H9 (cell line): ENCODE measurements around the gene KIF3B. TPM values are rescaled to one million over a fixed set of nuclear protein-coding genes. Genes with fewer than 3 reads are reported as not detected.
"Not testable (repeated sequence)": the region's sequence is repeated elsewhere in the genome, so short reads cannot be mapped to it uniquely, and the experiment has no call there.

Experiments used
- DNase-seq: peaks from one replicate; pipeline ENCODE4 v3.0.0-alpha.2; 2017
- H2AFZ ChIP-seq: one replicate; pipeline ENCODE4 v1.6.1; 2013; ENCODE audit warnings: mild to moderate bottlenecking, low read length, control low read depth, moderate library complexity
- H2AK5ac ChIP-seq: 2 replicates; pipeline ENCODE4 v1.6.1; 2013; ENCODE audit warnings: low read length, control low read depth, mixed read lengths; ENCODE audit not compliant: insufficient read length
- H2BK120ac ChIP-seq: one replicate; pipeline ENCODE4 v1.6.1; 2013; ENCODE audit warnings: low read depth, mild to moderate bottlenecking, low read length, control low read depth, inconsistent platforms; ENCODE audit not compliant: poor library complexity, severe bottlenecking
- H2BK12ac ChIP-seq: 2 replicates; pipeline ENCODE4 v1.6.1; 2013; ENCODE audit warnings: low read length, control low read depth, mixed read lengths, low read depth; ENCODE audit not compliant: insufficient read length
- H2BK15ac ChIP-seq: 2 replicates; pipeline ENCODE4 v1.6.1; 2013; ENCODE audit warnings: low read depth, low read length, control low read depth
- H2BK20ac ChIP-seq: one replicate; pipeline ENCODE4 v1.6.1; 2013; ENCODE audit warnings: low read depth, mild to moderate bottlenecking, low read length, control low read depth, inconsistent platforms; ENCODE audit not compliant: poor library complexity, severe bottlenecking
- H2BK5ac ChIP-seq: 2 replicates; pipeline ENCODE4 v1.6.1; 2013; ENCODE audit warnings: low read length, control low read depth, mixed read lengths; ENCODE audit not compliant: insufficient read length
- H3K14ac ChIP-seq: 2 replicates; pipeline ENCODE4 v1.6.1; 2013; ENCODE audit warnings: low read length, control low read depth; ENCODE audit not compliant: insufficient read depth
- H3K18ac ChIP-seq: 2 replicates; pipeline ENCODE4 v1.6.1; 2013; ENCODE audit warnings: low read depth, mild to moderate bottlenecking, mixed read lengths, low read length, control low read depth; ENCODE audit not compliant: insufficient read length
- H3K23ac ChIP-seq: 2 replicates; pipeline ENCODE4 v1.6.1; 2013; ENCODE audit warnings: low read length, control low read depth, mixed read lengths, low read depth; ENCODE audit not compliant: insufficient read length
- H3K23me2 ChIP-seq: 2 replicates; pipeline ENCODE4 v1.6.1; 2013; ENCODE audit warnings: low read depth, mild to moderate bottlenecking, mixed read lengths, low read length, control low read depth; ENCODE audit not compliant: insufficient read length, poor library complexity, severe bottlenecking
- H3K27ac ChIP-seq: 2 replicates; pipeline ENCODE4 v1.5.1; 2013; ENCODE audit warnings: low read length, control low read depth, mixed read lengths, low read depth; ENCODE audit not compliant: insufficient read length
- H3K27me3 ChIP-seq: 2 replicates; pipeline ENCODE4 v1.6.1; 2013; ENCODE audit warnings: low read length, control low read depth, inconsistent platforms; ENCODE audit not compliant: insufficient read depth
- H3K4ac ChIP-seq: 2 replicates; pipeline ENCODE4 v1.6.1; 2013; ENCODE audit warnings: low read depth, mild to moderate bottlenecking, control low read depth, inconsistent platforms, low read length, moderate library complexity
- H3K4me1 ChIP-seq: 2 replicates; pipeline ENCODE4 v1.6.1; 2013; ENCODE audit warnings: low read length, control low read depth, inconsistent platforms; ENCODE audit not compliant: insufficient read depth
- H3K4me2 ChIP-seq: 2 replicates; pipeline ENCODE4 v1.6.1; 2013; ENCODE audit warnings: low read length, control low read depth, mixed read lengths; ENCODE audit not compliant: insufficient read length, insufficient read depth
- H3K56ac ChIP-seq: 2 replicates; pipeline ENCODE4 v1.6.1; 2013; ENCODE audit warnings: low read depth, mild to moderate bottlenecking, mixed read lengths, low read length, control low read depth; ENCODE audit not compliant: insufficient read length
- H3K79me1 ChIP-seq: 2 replicates; pipeline ENCODE4 v1.6.1; 2013; ENCODE audit warnings: low read depth, mild to moderate bottlenecking, moderate library complexity, low read length, control low read depth, inconsistent platforms; ENCODE audit not compliant: insufficient read depth, poor library complexity, severe bottlenecking
- H3K79me2 ChIP-seq: 2 replicates; pipeline ENCODE4 v1.6.1; 2013; ENCODE audit warnings: low read length, control low read depth, inconsistent platforms; ENCODE audit not compliant: insufficient read depth
- H3K9ac ChIP-seq: 2 replicates; pipeline ENCODE4 v1.6.1; 2013; ENCODE audit warnings: low read length, control low read depth, mixed read lengths; ENCODE audit not compliant: insufficient read length; ENCODE audit errors: extremely low read depth
- H3K9me3 ChIP-seq: one replicate; pipeline ENCODE4 v1.6.1; 2013; ENCODE audit warnings: low read depth, low read length, inconsistent platforms; ENCODE audit not compliant: control insufficient read depth
- H3T11ph ChIP-seq: one replicate; pipeline ENCODE4 v1.6.1; 2013; ENCODE audit warnings: mild to moderate bottlenecking, low read length, control low read depth, inconsistent platforms
- H4K20me1 ChIP-seq: one replicate; pipeline ENCODE4 v1.6.1; 2013; ENCODE audit not compliant: control insufficient read depth, insufficient read length, insufficient read depth
- H4K5ac ChIP-seq: 2 replicates; pipeline ENCODE4 v1.6.1; 2013; ENCODE audit warnings: low read depth, mild to moderate bottlenecking, mixed read lengths, low read length, control low read depth; ENCODE audit not compliant: insufficient read length
- H4K8ac ChIP-seq: replicated peaks from 2 replicates; pipeline ENCODE4 v1.6.1; 2013; ENCODE audit warnings: low read length, control low read depth, mixed read lengths, low read depth; ENCODE audit not compliant: insufficient read length
- H4K91ac ChIP-seq: 2 replicates; pipeline ENCODE4 v1.6.1; 2013; ENCODE audit warnings: low read depth, mild to moderate bottlenecking, moderate library complexity, mixed read lengths, low read length, control low read depth; ENCODE audit not compliant: insufficient read length
- H3K27ac Mint-ChIP-seq, 3 experiments: 2 replicates in 2 of 3; 3 replicates in 1 of 3; pipeline ENCODE4 v1.8.0; 2020 to 2021; ENCODE audit warnings: mixed read lengths in 3 of 3, mild to moderate bottlenecking in 1 of 3, moderate library complexity in 1 of 3
- H3K27me3 Mint-ChIP-seq: 2 replicates; pipeline ENCODE4 v1.8.0; 2021; ENCODE audit warnings: low read depth, mild to moderate bottlenecking, moderate library complexity, mixed read lengths
- H3K36me3 Mint-ChIP-seq, 3 experiments: 2 replicates in 2 of 3; 3 replicates in 1 of 3; pipeline ENCODE4 v1.8.0; 2020 to 2021; ENCODE audit warnings: low read depth in 3 of 3, mixed read lengths in 3 of 3; ENCODE audit not compliant: insufficient read depth in 1 of 3
- H3K4me1 Mint-ChIP-seq, 2 experiments: 2 replicates each; pipeline ENCODE4 v1.8.0; 2020; ENCODE audit warnings: mixed read lengths in 2 of 2
- H3K4me3 Mint-ChIP-seq, 2 experiments: 2 replicates in 1 of 2; 3 replicates in 1 of 2; pipeline ENCODE4 v1.8.0; 2020 to 2021; ENCODE audit warnings: mild to moderate bottlenecking in 2 of 2, mixed read lengths in 2 of 2, moderate library complexity in 1 of 2
- H3K9me3 Mint-ChIP-seq, 2 experiments: 2 replicates in 1 of 2; 3 replicates in 1 of 2; pipeline ENCODE4 v1.8.0; 2020; ENCODE audit warnings: mild to moderate bottlenecking in 2 of 2, mixed read lengths in 2 of 2, moderate library complexity in 1 of 2
- WGBS: extraction: QIAGEN DNeasy Blood & Tissue Kit; methylation state at CpG from one replicate; pipeline ENCODE4 v1.1.7; 2013; ENCODE audit warnings: missing lambda C conversion rate, low lambda C conversion rate, mixed read lengths; ENCODE audit not compliant: insufficient read length; ENCODE audit errors: extremely low coverage; 5-methylcytosine and 5-hydroxymethylcytosine counted together
- total RNA-seq: library from RNA; stranded (reverse); gene quantifications from 2 replicates; pipeline ENCODE4 v1.2.1, GENCODE V29; 2021
- TF ChIP-seq, protein P1 (sequence below): fragments of 200-600 bp; sonication (generic); conservative IDR thresholded peaks from 3 replicates; pipeline ENCODE4 v1.8.0; 2021; ENCODE audit warnings: antibody characterized with exemption, mild to moderate bottlenecking

Gene KIF3B
- total RNA-seq, 1 experiment from 2014 or later: 29.7 TPM

DNA sequence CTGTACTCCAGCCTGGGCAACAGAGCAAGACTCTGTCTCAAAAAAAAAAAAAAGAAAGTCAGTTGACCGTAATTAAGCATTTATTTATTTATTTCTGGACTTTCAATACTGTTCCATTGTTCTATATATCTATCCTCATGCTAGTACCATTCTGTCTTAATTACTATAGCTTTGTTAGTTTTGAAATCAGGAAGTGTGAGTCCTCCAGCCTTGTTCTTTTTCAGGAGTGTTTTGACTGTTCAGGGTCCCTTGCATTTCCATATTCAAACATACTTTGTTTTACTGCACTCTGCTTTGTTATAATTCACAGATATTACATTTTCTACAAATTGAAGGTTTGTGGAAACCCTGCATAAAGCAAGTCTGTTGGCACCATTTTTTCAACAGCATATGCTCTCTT, 43.9 kb downstream of the KIF3B start:
- Histone ChIP-seq H4K20me1 (no peaks in the 10 kb centered on the region), H2BK5ac (no peak overlapping the region), H3K9me3 (no peaks in the 10 kb centered on the region), H2AFZ (no peak overlapping the region), H3K79me1 (no peaks in the 10 kb centered on the region), H3T11ph (no peak overlapping the region), H3K27ac (no peak overlapping the region), H3K9ac (no peak overlapping the region), H3K79me2 (no peaks in the 10 kb centered on the region), H4K5ac (no peak overlapping the region), H2BK20ac (no peak overlapping the region), H3K4me1 (no peaks in the 10 kb centered on the region), H2AK5ac (no peak overlapping the region), H3K27me3 (no peaks in the 10 kb centered on the region), H3K4ac (no peak overlapping the region), H2BK15ac (no peak overlapping the region), H3K23me2 (no peaks in the 10 kb centered on the region), H4K91ac (no peak overlapping the region), H3K18ac (no peak overlapping the region), H4K8ac (no peak overlapping the region), H3K23ac (no peak overlapping the region), H2BK120ac (no peak overlapping the region), H3K4me2 (no peak overlapping the region), H2BK12ac (no peak overlapping the region), H3K56ac (no peak overlapping the region), H3K14ac (no peak overlapping the region)
- H3K27ac Mint-ChIP-seq: no peak overlapping the region
- WGBS: no CpG with 5 or more reads among the region's 1 CpG
- DNase-seq: no peak
- peaks cover 0 to 18% (median 18%) of the 10 kb centered on the region in 3 experiments; a peak in 5 of 7 replicates for H3K36me3 Mint-ChIP-seq
- H3K4me1 Mint-ChIP-seq: no peaks in the 10 kb centered on the region
- H3K9me3 Mint-ChIP-seq: no peaks in the 10 kb centered on the region
- TF ChIP-seq, protein P1, sequence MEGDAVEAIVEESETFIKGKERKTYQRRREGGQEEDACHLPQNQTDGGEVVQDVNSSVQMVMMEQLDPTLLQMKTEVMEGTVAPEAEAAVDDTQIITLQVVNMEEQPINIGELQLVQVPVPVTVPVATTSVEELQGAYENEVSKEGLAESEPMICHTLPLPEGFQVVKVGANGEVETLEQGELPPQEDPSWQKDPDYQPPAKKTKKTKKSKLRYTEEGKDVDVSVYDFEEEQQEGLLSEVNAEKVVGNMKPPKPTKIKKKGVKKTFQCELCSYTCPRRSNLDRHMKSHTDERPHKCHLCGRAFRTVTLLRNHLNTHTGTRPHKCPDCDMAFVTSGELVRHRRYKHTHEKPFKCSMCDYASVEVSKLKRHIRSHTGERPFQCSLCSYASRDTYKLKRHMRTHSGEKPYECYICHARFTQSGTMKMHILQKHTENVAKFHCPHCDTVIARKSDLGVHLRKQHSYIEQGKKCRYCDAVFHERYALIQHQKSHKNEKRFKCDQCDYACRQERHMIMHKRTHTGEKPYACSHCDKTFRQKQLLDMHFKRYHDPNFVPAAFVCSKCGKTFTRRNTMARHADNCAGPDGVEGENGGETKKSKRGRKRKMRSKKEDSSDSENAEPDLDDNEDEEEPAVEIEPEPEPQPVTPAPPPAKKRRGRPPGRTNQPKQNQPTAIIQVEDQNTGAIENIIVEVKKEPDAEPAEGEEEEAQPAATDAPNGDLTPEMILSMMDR: no peak
- H3K4me3 Mint-ChIP-seq: no peak overlapping the region
- no peaks in the 10 kb centered on the region for H3K27me3 Mint-ChIP-seq

DNA sequence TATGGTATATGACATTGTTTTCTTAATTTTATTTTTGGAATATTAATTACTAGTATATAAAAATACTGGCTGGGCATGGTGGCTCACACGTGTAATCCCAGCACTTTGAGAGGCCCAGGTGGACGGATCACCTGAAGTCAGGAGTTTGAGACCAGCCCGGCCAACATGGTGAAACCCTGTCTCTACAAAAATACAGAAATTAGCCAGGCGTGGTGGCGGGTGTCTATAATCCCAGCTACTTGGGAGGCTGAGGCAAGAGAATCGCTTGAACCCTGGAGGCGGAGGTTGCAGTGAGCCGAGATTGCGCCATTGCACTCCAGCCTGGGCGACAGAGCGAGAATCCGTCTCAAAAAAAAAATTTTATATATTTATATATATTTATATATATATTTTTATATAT, 44.8 kb downstream of the KIF3B start:
- H3K9me3 ChIP-seq, H3K9me3 Mint-ChIP-seq, H3K23ac ChIP-seq, DNase-seq, H2AFZ ChIP-seq, H3K27me3 ChIP-seq, H3K4me1 ChIP-seq, H3K4me1 Mint-ChIP-seq, H3K56ac ChIP-seq, H2AK5ac ChIP-seq, H3K14ac ChIP-seq, H2BK5ac ChIP-seq, H3K18ac ChIP-seq, H3T11ph ChIP-seq, H3K27ac Mint-ChIP-seq, H2BK120ac ChIP-seq, H4K91ac ChIP-seq, H4K8ac ChIP-seq, H4K20me1 ChIP-seq, H4K5ac ChIP-seq, H3K27ac ChIP-seq, H3K4me3 Mint-ChIP-seq, H2BK15ac ChIP-seq, H3K23me2 ChIP-seq, H2BK12ac ChIP-seq, H3K79me1 ChIP-seq, H3K79me2 ChIP-seq, H3K9ac ChIP-seq, H3K4ac ChIP-seq, H3K27me3 Mint-ChIP-seq, H3K4me2 ChIP-seq, H2BK20ac ChIP-seq: not testable (repeated sequence)
- WGBS: no CpG with 5 or more reads among the region's 12 CpGs
- peaks cover 2 to 16% (median 13%) of the 10 kb centered on the region in 3 experiments; a peak in 6 of 7 replicates for H3K36me3 Mint-ChIP-seq
